Fibroblast of skin of right quadriceps (primary cell): Measurements from ENCODE around the gene THAP11.
"Not testable (repeated sequence)": the region's sequence is repeated elsewhere in the genome, so short reads cannot be mapped to it uniquely, and the experiment has no call there.

ENCODE experiments used
- DNase-seq: peaks from one replicate; pipeline ENCODE4 v3.0.0-alpha.2; 2013

Gene THAP11

DNA sequence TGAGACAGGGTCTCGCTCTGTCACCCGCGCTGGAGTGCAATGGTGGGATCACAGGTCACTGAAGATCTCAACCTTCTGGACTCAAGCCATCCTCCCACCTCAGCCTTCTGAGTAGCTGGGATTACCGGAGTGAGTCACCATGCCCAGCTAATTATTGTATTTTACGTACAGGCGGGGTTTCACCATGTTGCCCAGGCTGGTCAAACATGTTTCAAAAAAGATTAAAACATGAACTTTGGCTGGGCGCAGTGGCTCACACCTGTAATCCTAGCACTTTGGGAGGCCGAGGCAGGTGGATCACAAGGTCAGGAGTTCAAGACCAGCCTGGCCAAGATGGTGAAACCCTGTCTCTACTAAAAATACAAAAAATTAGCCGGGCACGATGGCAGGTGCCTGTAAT is 4.9 kb upstream of the THAP11 start:
- not testable (repeated sequence) for DNase-seq

DNA sequence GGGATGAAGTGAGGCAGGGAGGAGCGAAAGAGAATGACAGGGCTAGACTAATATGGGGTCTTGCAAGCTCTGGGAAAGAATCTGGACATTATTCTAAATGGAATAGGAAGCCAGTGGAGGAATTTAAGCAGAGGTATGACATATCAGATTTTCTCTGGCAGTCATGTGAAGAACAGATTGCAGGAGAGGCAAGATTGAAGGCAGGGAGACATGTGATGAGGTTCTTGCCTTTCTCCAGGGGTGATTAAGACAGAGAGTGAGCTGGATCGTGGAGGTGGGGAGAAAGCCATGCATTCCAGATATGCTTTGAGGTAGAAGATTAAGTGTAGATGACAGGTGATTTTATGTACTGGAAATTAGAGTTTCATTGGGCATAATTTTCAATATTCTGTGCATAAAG is 4.3 kb upstream of the THAP11 start:
- no peak for DNase-seq

- no peak for DNase-seq
These were observed 813 bp upstream of the THAP11 start for GRCh38 chr16:67841198-67841815.

DNA sequence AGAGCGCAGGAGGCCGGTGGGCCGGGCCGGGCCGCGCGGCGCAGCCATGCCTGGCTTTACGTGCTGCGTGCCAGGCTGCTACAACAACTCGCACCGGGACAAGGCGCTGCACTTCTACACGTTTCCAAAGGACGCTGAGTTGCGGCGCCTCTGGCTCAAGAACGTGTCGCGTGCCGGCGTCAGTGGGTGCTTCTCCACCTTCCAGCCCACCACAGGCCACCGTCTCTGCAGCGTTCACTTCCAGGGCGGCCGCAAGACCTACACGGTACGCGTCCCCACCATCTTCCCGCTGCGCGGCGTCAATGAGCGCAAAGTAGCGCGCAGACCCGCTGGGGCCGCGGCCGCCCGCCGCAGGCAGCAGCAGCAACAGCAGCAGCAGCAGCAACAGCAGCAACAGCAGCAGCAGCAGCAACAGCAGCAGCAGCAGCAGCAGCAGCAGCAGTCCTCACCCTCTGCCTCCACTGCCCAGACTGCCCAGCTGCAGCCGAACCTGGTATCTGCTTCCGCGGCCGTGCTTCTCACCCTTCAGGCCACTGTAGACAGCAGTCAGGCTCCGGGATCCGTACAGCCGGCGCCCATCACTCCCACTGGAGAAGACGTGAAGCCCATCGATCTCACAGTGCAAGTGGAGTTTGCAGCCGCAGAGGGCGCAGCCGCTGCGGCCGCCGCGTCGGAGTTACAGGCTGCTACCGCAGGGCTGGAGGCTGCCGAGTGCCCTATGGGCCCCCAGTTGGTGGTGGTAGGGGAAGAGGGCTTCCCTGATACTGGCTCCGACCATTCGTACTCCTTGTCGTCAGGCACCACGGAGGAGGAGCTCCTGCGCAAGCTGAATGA is 606 bp downstream of the THAP11 start:
- DNase-seq, result peak; percentile 31

DNA sequence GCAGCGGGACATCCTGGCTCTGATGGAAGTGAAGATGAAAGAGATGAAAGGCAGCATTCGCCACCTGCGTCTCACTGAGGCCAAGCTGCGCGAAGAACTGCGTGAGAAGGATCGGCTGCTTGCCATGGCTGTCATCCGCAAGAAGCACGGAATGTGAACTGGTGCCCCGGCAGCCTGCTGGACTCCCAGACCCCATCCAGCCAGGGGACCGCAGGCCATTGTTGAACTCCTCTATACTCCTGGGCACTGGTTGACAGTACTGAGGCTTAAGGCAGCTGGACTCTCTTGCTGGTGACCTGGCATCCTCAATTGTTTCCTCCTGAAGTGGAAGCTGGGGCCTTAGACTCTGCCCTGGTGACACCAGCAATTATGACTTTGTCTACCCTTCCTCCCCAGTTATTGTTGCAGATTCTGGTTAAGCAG is 1.2 kb downstream of the THAP11 start:
- no peak for DNase-seq

- DNase-seq, result peak; percentile 38
These were observed 2.4 kb downstream of the THAP11 start for GRCh38 chr16:67844497-67844896.

DNA sequence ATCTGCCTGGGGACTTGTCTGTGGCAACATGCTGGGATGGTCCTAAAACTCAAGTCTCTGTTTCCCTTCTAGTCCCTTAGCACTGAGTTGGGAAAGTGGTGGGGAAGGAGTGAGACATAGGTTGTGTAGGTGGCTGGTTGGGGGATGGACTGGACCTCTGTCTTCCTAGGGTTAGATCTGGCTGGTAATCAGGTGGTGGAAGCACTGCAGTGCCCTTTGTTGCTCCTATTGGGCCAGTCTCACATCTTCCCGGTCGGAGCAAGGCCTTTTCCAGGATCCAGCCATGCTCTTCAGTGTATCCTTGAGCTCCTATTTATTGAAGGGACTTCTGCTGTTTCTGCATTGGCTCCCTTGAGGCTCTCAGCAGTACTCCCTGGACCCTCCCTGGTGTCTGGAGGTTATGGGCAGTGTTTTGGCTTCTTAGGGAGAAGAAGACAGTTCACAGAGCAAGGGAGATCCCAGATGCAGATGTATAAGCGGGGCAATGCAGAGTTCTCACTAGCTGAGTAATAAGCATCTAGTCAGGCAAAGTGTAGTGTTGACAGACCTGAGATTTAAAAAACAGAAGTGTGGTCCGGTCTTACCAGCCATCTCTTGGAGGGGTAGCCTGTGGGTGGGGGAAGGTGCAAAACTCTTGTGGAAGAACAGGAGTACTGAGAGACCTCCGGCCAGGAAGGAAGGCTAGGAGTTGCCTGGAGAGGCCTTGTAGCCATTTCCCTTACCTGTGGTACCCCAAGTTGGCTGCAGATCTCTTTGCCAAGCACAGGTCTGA is 3.4 kb downstream of the THAP11 start:
- no peak for DNase-seq

GRCh38 chr16:67846063-67846319 is 3.9 kb downstream of the THAP11 start:
- DNase-seq, result no peak

GRCh38 chr16:67846320-67847063 is 4.4 kb downstream of the THAP11 start, which contains the start of gene NUTF2:
TSS of gene NUTF2 (plus strand) at chr16:67846933. CDS start at chr16:67865131, 18,198 bp downstream.
- peak; percentile 96 for DNase-seq

DNA sequence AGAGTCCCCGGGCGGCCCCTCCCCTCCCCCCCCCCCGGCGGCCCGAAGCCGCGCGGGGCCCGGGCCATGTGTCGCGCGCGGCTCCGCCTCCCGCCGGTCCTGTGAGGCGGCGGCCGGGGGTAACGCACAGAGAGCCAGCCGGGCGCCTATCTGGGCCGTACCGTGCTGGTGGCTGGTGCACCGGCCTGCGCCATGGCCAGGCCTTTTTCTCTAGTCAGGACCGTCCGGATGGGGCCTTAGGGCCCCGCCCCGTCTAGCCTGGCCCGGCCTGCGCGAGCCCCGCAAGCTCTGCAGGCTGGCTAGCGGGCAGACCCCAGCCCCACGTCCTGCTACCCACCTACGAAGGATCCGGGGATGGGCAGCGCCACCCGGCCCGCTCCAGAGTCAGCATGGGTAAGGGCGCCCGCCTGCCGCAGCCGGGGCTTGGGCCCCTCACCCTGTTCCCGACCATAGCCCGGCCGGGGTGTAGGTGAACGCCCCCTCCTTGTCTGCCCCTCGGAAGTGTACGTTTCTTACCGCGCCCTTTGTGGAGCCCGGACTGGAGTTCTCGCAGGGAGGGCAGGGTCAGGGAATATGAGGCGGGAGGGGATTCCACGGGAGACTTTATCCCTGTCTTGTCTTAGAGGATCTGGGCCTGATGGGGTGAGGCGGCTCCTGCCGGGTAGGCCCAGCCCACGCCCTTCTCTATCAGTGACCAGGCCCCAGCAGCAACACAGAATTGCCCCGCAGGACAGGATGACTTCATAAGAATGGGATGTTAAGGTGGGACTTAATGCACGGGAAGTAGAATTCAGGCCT is 5.1 kb downstream of the THAP11 start, which contains the start of gene CENPT:
CENPT (minus strand) TSS at position 630 of the 798 bp plus-strand sequence. CDS start 13,834 bp downstream, outside the sequence.
- DNase-seq, result peak; percentile 57

- DNase-seq, result no peak
These were observed 6.0 kb downstream of the THAP11 start for GRCh38 chr16:67848118-67848517.

GRCh38 chr16:67853670-67854069 is 11.6 kb downstream of the THAP11 start:
- no peak for DNase-seq

GRCh38 chr16:67855789-67856188 is 13.7 kb downstream of the THAP11 start:
- DNase-seq, result no peak

DNA sequence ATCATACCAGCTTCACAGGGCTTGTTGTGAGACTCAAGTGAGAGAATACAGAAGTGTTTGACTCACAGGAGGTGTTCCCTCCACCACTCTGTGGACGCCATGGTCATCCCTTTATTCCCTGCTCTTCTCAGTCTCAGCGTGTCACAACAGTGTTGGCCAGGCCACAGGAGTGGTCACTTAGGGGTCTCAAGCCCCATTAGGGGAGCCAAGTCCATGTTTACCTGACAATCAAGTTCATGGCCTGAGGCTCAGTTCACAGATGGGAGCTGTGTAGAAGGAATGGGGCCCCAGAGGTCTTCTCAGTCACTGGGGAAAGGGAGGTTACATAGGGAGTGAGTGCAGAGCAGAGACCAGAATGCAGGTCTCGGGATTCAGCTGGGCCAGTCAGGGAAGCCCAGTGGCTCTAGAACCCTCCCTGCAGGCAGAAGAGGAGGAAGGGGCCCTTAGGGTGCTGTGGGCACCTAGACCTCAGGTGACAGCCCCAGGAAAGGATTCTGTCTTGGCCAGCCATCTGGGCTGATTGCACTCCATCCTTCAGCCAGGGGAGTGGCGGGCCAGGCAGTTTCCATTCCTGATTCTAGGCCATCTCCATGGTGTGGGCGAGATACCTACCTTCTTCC is 14.9 kb downstream of the THAP11 start:
- DNase-seq, result no peak

- peak; percentile 81 for DNase-seq
These were observed 15.6 kb downstream of the THAP11 start for GRCh38 chr16:67857547-67858233.

- DNase-seq, result no peak
These were observed 16.4 kb downstream of the THAP11 start for GRCh38 chr16:67858500-67858899.

DNA sequence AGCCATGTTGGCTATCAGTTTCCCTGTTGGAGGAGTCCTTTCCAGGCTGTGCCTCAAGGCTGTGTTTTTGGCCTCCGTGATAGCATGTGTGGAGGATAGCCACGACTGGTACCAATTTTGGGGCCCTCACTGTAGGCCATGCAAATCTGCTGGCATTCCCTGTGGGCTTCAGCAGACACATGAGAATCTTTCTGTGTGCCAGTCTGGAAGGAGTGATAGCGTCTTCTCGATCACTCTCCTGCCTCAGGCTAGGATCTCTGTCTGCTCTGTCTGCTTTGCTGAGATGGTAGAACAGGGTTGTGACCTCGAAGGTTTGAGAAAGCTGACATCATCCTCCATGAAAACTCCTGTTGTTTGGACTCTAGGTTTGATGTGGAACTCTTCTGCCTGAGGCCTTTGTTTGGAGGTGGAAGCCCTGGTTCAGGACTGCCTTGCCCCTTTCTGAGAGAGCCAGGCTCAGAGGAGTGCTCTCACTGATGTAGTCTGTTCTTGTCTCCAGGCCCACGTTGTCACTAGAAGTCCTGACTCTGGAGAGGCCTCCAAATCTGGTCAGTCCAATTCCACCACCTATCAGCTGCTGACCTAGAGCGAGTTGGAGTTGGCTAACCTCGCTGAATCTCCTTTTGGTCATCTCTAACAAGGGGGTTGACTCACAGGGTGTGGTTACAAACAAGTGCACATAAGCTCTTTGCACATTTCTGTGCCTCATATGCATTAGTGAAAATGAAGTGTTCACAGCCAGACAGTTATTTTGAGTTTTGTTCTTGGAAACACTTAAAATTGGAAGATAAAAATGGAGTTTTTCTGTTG is 18.7 kb downstream of the THAP11 start:
- DNase-seq, result no peak

- DNase-seq, result no peak
These were observed 19.8 kb downstream of the THAP11 start for GRCh38 chr16:67861877-67862276.

- peak; percentile 60 for DNase-seq
These were observed 20.8 kb downstream of the THAP11 start for GRCh38 chr16:67862623-67863583.
